Tibial artery (tissue), 4 donors: Measurements from ENCODE around the gene MICAL2.

Experiments
- DNase-seq, 2 donors: peaks; one replicate each; pipeline ENCODE4 v3.0.0-alpha.2; 2019
- H3K27ac ChIP-seq, 2 donors: fragments of 200-600 bp; sonication (generic) in 1 of 2; 1 replicate in 1 of 2; 2 replicates in 1 of 2; pipeline ENCODE4 v1.5.1; 2018 to 2019; ENCODE audit warnings: mild to moderate bottlenecking in 1 of 2
- H3K27me3 ChIP-seq, 2 donors: fragments of 200-600 bp; sonication (generic) in 1 of 2; one replicate each; pipeline versions ENCODE4 v1.5.1 to v1.6.0; 2016 to 2019
- H3K36me3 ChIP-seq, 3 donors: fragments of 200-600 bp; sonication (generic) in 2 of 3; one replicate each; pipeline ENCODE4 v1.5.1; 2016 to 2019; ENCODE audit warnings: mild to moderate bottlenecking in 2 of 3
- H3K4me1 ChIP-seq, 4 donors: fragments of 200-600 bp; sonication (generic) in 2 of 4; 1 replicate in 3 of 4; 2 replicates in 1 of 4; pipeline ENCODE4 v1.5.1; 2016 to 2019
- H3K4me3 ChIP-seq, 2 donors: fragments of 200-600 bp; sonication (generic) in 1 of 2; 1 replicate in 1 of 2; 2 replicates in 1 of 2; pipeline ENCODE4 v1.5.1; 2018 to 2019; ENCODE audit warnings: mild to moderate bottlenecking in 2 of 2
- H3K9me3 ChIP-seq, 3 donors: fragments of 200-600 bp; sonication (generic) in 1 of 3; one replicate each; pipeline ENCODE4 v1.5.1; 2016 to 2019
- CTCF ChIP-seq, 2 experiments: fragments of 200-600 bp in 1 of 2; fragments of 450-650 bp in 1 of 2; IDR thresholded peaks; one replicate each; pipeline ENCODE4 v1.5.1; 2017 to 2019; ENCODE audit warnings: antibody characterized with exemption in 2 of 2, mild to moderate bottlenecking in 1 of 2, moderate library complexity in 1 of 2
- intact Hi-C: fragments of 100-400 bp; cut with DNase I; formaldehyde crosslinking; loops from one replicate; pipeline ENCODE4 v1.15.0; 2023; ENCODE audit warnings: low total_unique reads

MICAL2 gene

GRCh38 chr11:12125609-12126149 is 15.3 kb downstream of the MICAL2 start:
- Histone ChIP-seq H3K36me3 (no peaks in the 10 kb centered on the region), H3K4me3 (no peak overlapping the region), H3K9me3 (no peaks in the 10 kb centered on the region), H3K27ac (peak overlapping the region; percentile 94 to 99), H3K4me1 (peaks cover 0 to 100% (median 68%) of the 10 kb centered on the region in 4 donors), H3K27me3 (no peaks in the 10 kb centered on the region)
- no peak for TF ChIP-seq CTCF (IDR thresholded peaks at IDR 0.05)
- intact Hi-C loops = no loop called here
- DNase-seq = no peak

- H3K27ac ChIP-seq = peak overlapping the region; percentile 94 to 99
- no peak for TF ChIP-seq CTCF (IDR thresholded peaks at IDR 0.05)
- no peak overlapping the region for H3K4me3 ChIP-seq
- no peaks in the 10 kb centered on the region for H3K9me3 ChIP-seq
- H3K27me3 ChIP-seq = no peaks in the 10 kb centered on the region
- intact Hi-C loops = no loop called here
- DNase-seq = no peak
- peaks cover 0 to 97% (median 64%) of the 10 kb centered on the region in 4 donors for H3K4me1 ChIP-seq
- H3K36me3 ChIP-seq = no peaks in the 10 kb centered on the region
Measured at GRCh38 chr11:12126344-12127019, 16.1 kb downstream of the MICAL2 start.

GRCh38 chr11:12127206-12127898 is 17.0 kb downstream of the MICAL2 start:
- no peak for DNase-seq
- no peak for TF ChIP-seq CTCF (IDR thresholded peaks at IDR 0.05)
- H3K9me3 ChIP-seq = no peaks in the 10 kb centered on the region
- H3K27me3 ChIP-seq = no peaks in the 10 kb centered on the region
- H3K4me1 ChIP-seq = peaks cover 0 to 97% (median 64%) of the 10 kb centered on the region in 4 donors
- peak overlapping the region; percentile 94 to 99 for H3K27ac ChIP-seq
- H3K4me3 ChIP-seq = no peak overlapping the region
- intact Hi-C loops = no loop called here
- H3K36me3 ChIP-seq = no peaks in the 10 kb centered on the region

GRCh38 chr11:12128301-12128751 is 17.9 kb downstream of the MICAL2 start:
- peaks cover 0 to 97% (median 65%) of the 10 kb centered on the region in 4 donors for H3K4me1 ChIP-seq
- no peak for DNase-seq
- peak overlapping the region in 1 of 2 donors; percentile 94 for H3K27ac ChIP-seq
- H3K27me3 ChIP-seq = no peaks in the 10 kb centered on the region
- no peak for TF ChIP-seq CTCF (IDR thresholded peaks at IDR 0.05)
- H3K9me3 ChIP-seq = no peaks in the 10 kb centered on the region
- no peak overlapping the region for H3K4me3 ChIP-seq
- H3K36me3 ChIP-seq = no peaks in the 10 kb centered on the region
- intact Hi-C loops = no loop called here

- H3K9me3 ChIP-seq = no peaks in the 10 kb centered on the region
- TF ChIP-seq CTCF (IDR thresholded peaks at IDR 0.05) = no peak
- peaks cover 0 to 97% (median 61%) of the 10 kb centered on the region in 4 donors for H3K4me1 ChIP-seq
- DNase-seq = no peak
- intact Hi-C loops = no loop called here
- H3K27ac ChIP-seq = peak overlapping the region; percentile 19 to 94
- H3K4me3 ChIP-seq = no peak overlapping the region
- H3K36me3 ChIP-seq = no peaks in the 10 kb centered on the region
- H3K27me3 ChIP-seq = no peaks in the 10 kb centered on the region
Measured at GRCh38 chr11:12129227-12129626, 18.8 kb downstream of the MICAL2 start.
